HL-60/S4 (cell line): ENCODE measurements around the gene HSD17B3.

ENCODE experiments used
- in situ Hi-C: fragments of 300-500 bp; cut with MboI; formaldehyde crosslinking; loops from 2 replicates; pipeline ENCODE4 v1.14.3; 2022; ENCODE audit warnings: low sequenced_read_pairs

Gene HSD17B3

GRCh38 chr9:96302021-96302420 lies at the start of gene HSD17B3:
TSS of gene HSD17B3 (minus strand) at chr9:96302176. CDS start at chr9:96302104, 72 bp downstream.
- in situ Hi-C loops, result no loop called here

- in situ Hi-C loops, result no loop called here
These were observed 48.9 kb upstream of the HSD17B3 start for GRCh38 chr9:96350866-96351265.

- in situ Hi-C loops, result no loop called here
These were observed 46.3 kb upstream of the HSD17B3 start for GRCh38 chr9:96348261-96348660.

GRCh38 chr9:96345551-96345950 lies 43.6 kb upstream of the HSD17B3 start:
- in situ Hi-C loops, result no loop called here

GRCh38 chr9:96344458-96345180 lies 42.6 kb upstream of the HSD17B3 start:
- in situ Hi-C loops, result no loop called here

GRCh38 chr9:96343515-96344360 lies 41.8 kb upstream of the HSD17B3 start:
- in situ Hi-C loops, result no loop called here

GRCh38 chr9:96342571-96343245 lies 40.7 kb upstream of the HSD17B3 start:
- in situ Hi-C loops, result no loop called here

GRCh38 chr9:96340707-96341106 lies 38.7 kb upstream of the HSD17B3 start:
- in situ Hi-C loops, result no loop called here

- in situ Hi-C loops, result no loop called here
These were observed 36.3 kb upstream of the HSD17B3 start for GRCh38 chr9:96338299-96338698.

- in situ Hi-C loops, result no loop called here
These were observed 32.0 kb upstream of the HSD17B3 start for GRCh38 chr9:96333958-96334357.

- in situ Hi-C loops, result no loop called here
These were observed 29.4 kb upstream of the HSD17B3 start for GRCh38 chr9:96331236-96331947.

GRCh38 chr9:96327694-96328352 lies 25.8 kb upstream of the HSD17B3 start:
- in situ Hi-C loops, result loop anchor here (10.0 kb wide), 1 partner anchor 337 kb away; no protein-coding TSS in a partner anchor

GRCh38 chr9:96323169-96323568 lies 21.2 kb upstream of the HSD17B3 start:
- in situ Hi-C loops, result loop anchor here (10.0 kb wide), 1 partner anchor 342 kb away; no protein-coding TSS in a partner anchor

GRCh38 chr9:96322736-96323135 lies 20.8 kb upstream of the HSD17B3 start:
- in situ Hi-C loops, result loop anchor here (10.0 kb wide), 1 partner anchor 342 kb away; no protein-coding TSS in a partner anchor

GRCh38 chr9:96322210-96322609 lies 20.2 kb upstream of the HSD17B3 start:
- in situ Hi-C loops, result loop anchor here (10.0 kb wide), 1 partner anchor 343 kb away; no protein-coding TSS in a partner anchor

GRCh38 chr9:96321515-96321914 lies 19.5 kb upstream of the HSD17B3 start:
- in situ Hi-C loops, result loop anchor here (10.0 kb wide), 1 partner anchor 343 kb away; no protein-coding TSS in a partner anchor

- in situ Hi-C loops, result loop anchor here (10.0 kb wide), 1 partner anchor 344 kb away; no protein-coding TSS in a partner anchor
These were observed 18.8 kb upstream of the HSD17B3 start for GRCh38 chr9:96320749-96321280.

- in situ Hi-C loops, result no loop called here
These were observed 17.1 kb upstream of the HSD17B3 start for GRCh38 chr9:96318921-96319565.

- in situ Hi-C loops, result no loop called here
These were observed 15.5 kb upstream of the HSD17B3 start for GRCh38 chr9:96317335-96317980.
